ENCODE measurements around the gene MOV10.

- TF ChIP-seq, protein P1, sequence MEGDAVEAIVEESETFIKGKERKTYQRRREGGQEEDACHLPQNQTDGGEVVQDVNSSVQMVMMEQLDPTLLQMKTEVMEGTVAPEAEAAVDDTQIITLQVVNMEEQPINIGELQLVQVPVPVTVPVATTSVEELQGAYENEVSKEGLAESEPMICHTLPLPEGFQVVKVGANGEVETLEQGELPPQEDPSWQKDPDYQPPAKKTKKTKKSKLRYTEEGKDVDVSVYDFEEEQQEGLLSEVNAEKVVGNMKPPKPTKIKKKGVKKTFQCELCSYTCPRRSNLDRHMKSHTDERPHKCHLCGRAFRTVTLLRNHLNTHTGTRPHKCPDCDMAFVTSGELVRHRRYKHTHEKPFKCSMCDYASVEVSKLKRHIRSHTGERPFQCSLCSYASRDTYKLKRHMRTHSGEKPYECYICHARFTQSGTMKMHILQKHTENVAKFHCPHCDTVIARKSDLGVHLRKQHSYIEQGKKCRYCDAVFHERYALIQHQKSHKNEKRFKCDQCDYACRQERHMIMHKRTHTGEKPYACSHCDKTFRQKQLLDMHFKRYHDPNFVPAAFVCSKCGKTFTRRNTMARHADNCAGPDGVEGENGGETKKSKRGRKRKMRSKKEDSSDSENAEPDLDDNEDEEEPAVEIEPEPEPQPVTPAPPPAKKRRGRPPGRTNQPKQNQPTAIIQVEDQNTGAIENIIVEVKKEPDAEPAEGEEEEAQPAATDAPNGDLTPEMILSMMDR (IDR thresholded peaks at IDR 0.05), result no peak
- TF ChIP-seq ZFX (IDR thresholded peaks at IDR 0.05; ENCODE audit: borderline replicate concordance), result no peak
Observed at GRCh38 chr1:112675728-112676381, 1.4 kb downstream of the MOV10 start.

All from 22Rv1 (cell line).